ENCODE data around the gene RNF225.

RNF225 gene

DNA sequence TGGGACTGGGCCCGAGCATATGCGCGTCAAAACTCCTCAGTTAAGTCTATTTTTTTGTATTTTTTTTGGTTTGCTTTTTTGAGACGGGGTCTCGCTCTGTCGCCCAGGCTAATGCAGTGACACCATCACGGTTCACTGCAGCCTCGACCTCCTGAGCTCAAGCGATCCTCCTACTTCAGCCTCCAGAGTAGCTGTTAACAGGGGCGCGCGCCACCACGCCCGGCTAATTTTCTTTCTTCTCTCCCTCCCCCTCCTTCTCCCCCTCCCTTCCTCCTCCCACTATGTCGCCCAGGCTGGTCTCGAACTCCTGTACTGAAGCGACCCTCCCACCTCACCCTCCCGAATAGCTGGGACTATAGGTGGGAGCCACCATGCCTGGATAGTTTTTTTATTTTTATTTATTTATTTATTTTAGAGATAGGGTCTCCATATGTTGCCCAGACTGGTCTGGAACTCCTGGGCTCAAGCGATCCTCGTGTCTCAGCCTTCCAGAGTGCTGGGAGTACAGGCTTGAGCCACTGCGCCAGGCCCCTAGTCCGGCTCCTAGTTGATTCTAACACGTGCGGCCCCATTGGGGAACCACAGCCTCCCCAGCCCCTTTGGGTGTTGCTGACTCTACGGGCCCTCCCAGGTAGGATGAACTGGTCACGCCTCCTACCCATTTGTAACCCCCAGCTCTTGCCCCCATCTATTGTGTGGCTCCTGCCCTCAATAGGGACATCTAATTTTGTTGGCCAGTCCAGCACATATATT lies 13.8 kb upstream of the RNF225 start:
- H3K4me1 ChIP-seq (ENCODE audit: control insufficient read depth in 1 of 2, insufficient read depth in 2 of 2, low read length in 2 of 2), result peaks cover 12 to 38% of the 10 kb centered on the region in 2 donors
- peaks cover 0 to under 1% of the 10 kb centered on the region in 2 donors for H3K36me3 ChIP-seq (ENCODE audit: control insufficient read depth in 1 of 2, insufficient read depth in 2 of 2, low read length in 2 of 2)
- H3K27ac ChIP-seq (ENCODE audit: low read length), result peak overlapping the region; percentile 77
- H3K9me3 ChIP-seq (ENCODE audit: control insufficient read depth in 1 of 2, low read length in 2 of 2), result no peaks in the 10 kb centered on the region
- H3K27me3 ChIP-seq (ENCODE audit: low read depth, low read length), result no peaks in the 10 kb centered on the region
- H3K4me3 ChIP-seq (ENCODE audit: low read depth in 1 of 2, low read length in 2 of 2), result peak overlapping the region; percentile 69 to 77

DNA sequence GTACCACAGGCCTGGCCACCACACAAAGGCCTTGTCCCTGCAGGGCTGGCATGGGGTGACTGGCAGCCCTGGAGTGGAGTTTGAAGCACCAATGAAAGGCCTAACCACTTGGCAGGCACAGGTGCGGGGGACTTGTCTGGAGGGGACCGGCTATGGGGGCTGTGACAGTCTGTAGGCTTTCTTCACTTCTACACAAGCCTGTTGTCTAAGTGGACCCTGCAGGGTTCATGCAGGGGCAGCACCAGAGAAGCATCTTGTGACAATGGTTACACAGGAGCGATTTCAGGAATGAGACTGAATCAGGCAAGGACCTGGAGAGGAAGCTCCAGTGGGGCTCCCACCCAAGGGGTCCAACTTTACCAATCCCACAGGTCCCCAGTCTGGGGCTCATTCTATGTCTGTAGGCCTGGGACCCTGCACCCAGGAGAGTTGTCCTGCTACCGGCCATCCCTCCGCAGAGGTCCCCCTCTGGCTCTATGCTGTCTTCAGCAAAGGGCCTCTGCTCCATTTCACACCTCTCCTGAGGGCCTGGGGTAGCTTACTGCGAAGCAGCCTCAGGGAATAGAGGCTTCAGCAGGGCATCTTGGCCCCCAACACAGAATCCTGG lies 12.4 kb upstream of the RNF225 start:
- no peak overlapping the region for H3K27ac ChIP-seq (ENCODE audit: low read length)
- H3K4me3 ChIP-seq (ENCODE audit: low read depth in 1 of 2, low read length in 2 of 2), result no peak overlapping the region
- H3K4me1 ChIP-seq (ENCODE audit: control insufficient read depth in 1 of 2, insufficient read depth in 2 of 2, low read length in 2 of 2), result peaks cover 12 to 45% of the 10 kb centered on the region in 2 donors
- peaks cover 0 to 3% of the 10 kb centered on the region in 2 donors for H3K36me3 ChIP-seq (ENCODE audit: control insufficient read depth in 1 of 2, insufficient read depth in 2 of 2, low read length in 2 of 2)
- H3K27me3 ChIP-seq (ENCODE audit: low read depth, low read length), result no peaks in the 10 kb centered on the region
- no peaks in the 10 kb centered on the region for H3K9me3 ChIP-seq (ENCODE audit: control insufficient read depth in 1 of 2, low read length in 2 of 2)

DNA sequence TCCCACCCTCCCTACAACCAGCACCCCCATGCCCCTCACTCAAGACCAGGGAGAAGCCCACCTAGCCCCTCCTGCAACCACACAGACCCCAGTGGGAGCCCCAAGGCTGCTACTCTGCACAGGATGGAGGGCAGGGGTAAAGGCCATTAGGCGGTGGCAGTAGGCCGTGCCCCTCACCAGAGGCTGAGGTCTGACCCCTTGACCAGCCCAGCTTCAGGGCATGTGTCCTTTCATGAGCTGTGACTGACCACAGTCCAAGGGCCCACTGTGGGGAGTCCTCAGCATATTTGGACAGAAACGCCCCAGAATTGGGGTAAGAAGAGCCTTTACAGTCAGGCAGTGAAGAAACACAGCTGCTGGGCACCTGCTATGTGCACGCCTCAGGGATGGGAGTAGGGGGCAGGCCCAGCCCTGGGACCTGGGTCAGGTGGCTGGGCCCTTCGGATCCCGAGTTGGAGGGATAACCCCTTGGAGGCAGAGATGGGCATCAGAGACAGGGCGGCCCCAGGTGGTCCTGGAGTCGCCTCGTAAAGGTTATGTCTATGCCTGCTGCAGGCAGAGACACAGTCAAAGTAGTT lies 10.1 kb upstream of the RNF225 start:
- H3K4me3 ChIP-seq (ENCODE audit: low read depth in 1 of 2, low read length in 2 of 2), result peak overlapping the region; percentile 87 to 98
- H3K27me3 ChIP-seq (ENCODE audit: low read depth, low read length), result no peaks in the 10 kb centered on the region
- H3K36me3 ChIP-seq (ENCODE audit: control insufficient read depth in 1 of 2, insufficient read depth in 2 of 2, low read length in 2 of 2), result peaks cover 5 to 9% of the 10 kb centered on the region in 2 donors
- H3K9me3 ChIP-seq (ENCODE audit: control insufficient read depth in 1 of 2, low read length in 2 of 2), result no peaks in the 10 kb centered on the region
- H3K4me1 ChIP-seq (ENCODE audit: control insufficient read depth in 1 of 2, insufficient read depth in 2 of 2, low read length in 2 of 2), result peaks cover 9 to 36% of the 10 kb centered on the region in 2 donors
- H3K27ac ChIP-seq (ENCODE audit: low read length), result peak overlapping the region; percentile 98

DNA sequence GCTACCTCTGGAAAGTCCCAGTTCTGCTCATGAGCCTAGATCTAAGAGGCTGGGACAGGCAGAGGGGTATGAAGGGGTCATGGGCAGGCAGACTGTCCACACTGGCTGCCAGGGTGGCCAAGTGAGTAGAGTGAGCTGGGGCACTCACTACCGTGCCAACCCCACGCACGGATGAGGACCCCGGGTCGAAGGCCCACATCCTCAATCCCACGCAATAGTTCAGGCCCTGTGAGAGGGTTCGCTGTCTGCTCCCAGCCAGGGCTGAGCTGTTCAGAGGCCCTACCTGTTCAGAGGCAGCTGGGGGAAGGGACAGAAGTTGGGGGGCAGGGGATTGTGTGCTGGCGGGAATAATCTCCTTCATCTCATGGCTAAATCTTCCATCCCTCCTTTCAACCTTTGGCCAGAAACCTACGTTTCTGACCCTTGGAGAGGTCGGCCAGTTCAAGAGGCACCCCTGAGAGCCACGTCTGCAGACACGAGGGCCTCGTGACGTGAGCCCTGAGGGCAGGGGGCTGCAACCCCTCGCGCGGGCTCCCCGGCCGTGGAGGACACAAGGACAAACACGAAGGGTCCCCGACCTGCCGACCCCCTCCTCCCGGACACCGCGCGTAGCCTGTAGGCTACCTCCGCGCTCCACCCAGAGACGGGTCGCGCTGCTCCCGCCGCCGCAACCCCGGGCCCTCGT lies 9.4 kb upstream of the RNF225 start:
- H3K9me3 ChIP-seq (ENCODE audit: control insufficient read depth in 1 of 2, low read length in 2 of 2), result no peaks in the 10 kb centered on the region
- H3K27ac ChIP-seq (ENCODE audit: low read length), result peak overlapping the region; percentile 98
- no peaks in the 10 kb centered on the region for H3K27me3 ChIP-seq (ENCODE audit: low read depth, low read length)
- peak overlapping the region; percentile 87 to 98 for H3K4me3 ChIP-seq (ENCODE audit: low read depth in 1 of 2, low read length in 2 of 2)
- peaks cover 9 to 35% of the 10 kb centered on the region in 2 donors for H3K4me1 ChIP-seq (ENCODE audit: control insufficient read depth in 1 of 2, insufficient read depth in 2 of 2, low read length in 2 of 2)
- H3K36me3 ChIP-seq (ENCODE audit: control insufficient read depth in 1 of 2, insufficient read depth in 2 of 2, low read length in 2 of 2), result peaks cover 9 to 12% of the 10 kb centered on the region in 2 donors

DNA sequence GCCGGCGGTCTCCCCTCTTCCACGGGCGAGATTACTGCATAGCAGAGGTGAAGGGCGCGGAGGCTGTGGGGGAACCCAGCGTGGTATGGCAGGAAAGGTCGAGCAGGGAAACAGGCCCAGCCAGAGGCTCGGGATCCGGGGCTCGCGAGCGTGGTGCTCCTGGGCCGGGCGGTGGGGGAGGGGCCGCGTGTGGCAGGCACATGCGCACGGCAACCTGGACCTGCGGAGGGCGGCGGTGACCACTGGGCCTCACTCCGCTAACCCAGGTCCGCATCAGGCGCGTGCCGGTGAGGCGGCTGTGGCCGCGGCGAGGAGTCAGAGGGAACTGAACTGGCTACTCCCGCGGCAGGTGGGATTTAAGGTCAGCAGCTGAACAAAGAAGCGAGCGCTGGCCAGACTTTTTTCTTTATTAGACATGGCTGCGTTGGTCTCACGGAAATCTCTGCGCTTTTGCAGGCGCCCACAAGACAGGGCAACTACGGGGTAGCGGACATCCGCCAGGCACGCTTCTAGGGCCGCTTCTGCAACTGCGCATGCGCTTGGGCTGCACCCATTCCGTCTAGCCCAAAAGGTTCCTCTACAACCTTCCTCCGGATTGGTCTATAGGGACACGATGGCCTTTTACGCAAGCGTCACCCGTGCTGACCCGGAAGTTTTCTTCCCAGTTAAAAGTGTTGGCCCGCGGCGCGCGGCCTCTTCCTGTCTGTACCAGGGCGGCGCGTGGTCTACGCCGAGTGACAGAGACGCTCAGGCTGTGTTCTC lies 8.7 kb upstream of the RNF225 start, which contains the start of gene RPS5:
Gene RPS5, plus strand, starts transcription at position 694 of the 762 bp plus-strand sequence. CDS start 869 bp downstream, outside the sequence.
- H3K36me3 ChIP-seq (ENCODE audit: control insufficient read depth in 1 of 2, insufficient read depth in 2 of 2, low read length in 2 of 2), result peaks cover 9 to 12% of the 10 kb centered on the region in 2 donors
- H3K4me3 ChIP-seq (ENCODE audit: low read depth in 1 of 2, low read length in 2 of 2), result peak within 1 kb of the TSS; percentile 87 to 98
- H3K4me1 ChIP-seq (ENCODE audit: control insufficient read depth in 1 of 2, insufficient read depth in 2 of 2, low read length in 2 of 2), result peaks cover 9 to 31% of the 10 kb centered on the region in 2 donors
- no peaks in the 10 kb centered on the region for H3K27me3 ChIP-seq (ENCODE audit: low read depth, low read length)
- no peaks in the 10 kb centered on the region for H3K9me3 ChIP-seq (ENCODE audit: control insufficient read depth in 1 of 2, low read length in 2 of 2)
- H3K27ac ChIP-seq (ENCODE audit: low read length), result peak within 1 kb of the TSS; percentile 98

DNA sequence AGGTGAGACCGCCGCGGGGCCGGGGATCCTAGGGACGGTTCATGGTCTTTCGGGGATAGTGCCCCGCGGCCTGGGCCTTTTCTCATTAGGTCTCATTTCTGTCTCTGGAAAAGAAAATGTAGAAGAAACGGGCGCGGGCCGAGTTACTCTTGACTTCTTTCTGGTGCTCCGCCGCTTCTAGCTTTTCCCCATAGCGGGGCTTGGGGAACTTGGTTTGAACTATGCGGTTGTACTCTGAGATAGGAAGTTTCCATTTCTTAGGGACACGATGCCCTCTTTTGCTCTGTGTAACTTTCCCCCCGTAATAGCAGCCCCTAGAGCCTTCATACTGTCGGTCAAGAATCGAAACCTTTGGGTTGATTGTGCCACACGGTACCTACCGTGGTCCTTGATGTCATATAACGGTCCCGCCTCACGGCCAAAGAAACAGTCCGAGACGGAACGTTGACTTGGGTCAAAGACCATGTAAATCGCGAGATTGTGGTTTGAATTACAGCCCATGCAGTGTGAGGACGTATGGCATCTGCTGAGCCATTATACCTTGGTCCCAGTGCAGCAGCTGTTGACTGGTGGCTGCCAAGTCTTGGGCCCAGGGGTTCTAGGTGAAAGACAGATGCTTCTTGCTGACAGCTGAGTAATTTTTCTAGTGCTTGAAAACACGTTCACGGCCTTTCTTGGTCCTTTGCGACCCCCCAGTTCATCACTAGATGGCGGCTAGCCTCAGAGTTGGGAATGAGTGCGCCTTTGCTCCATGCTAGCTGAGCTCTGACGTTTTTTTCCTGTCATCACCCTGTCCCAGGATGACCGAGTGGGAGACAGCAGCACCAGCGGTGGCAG lies 7.9 kb upstream of the RNF225 start:
- Histone ChIP-seq H3K4me1 (ENCODE audit: control insufficient read depth in 1 of 2, insufficient read depth in 2 of 2, low read length in 2 of 2) (peaks cover 5 to 25% of the 10 kb centered on the region in 2 donors), H3K27me3 (ENCODE audit: low read depth, low read length) (no peaks in the 10 kb centered on the region), H3K4me3 (ENCODE audit: low read depth in 1 of 2, low read length in 2 of 2) (peak overlapping the region; percentile 87 to 98), H3K9me3 (ENCODE audit: control insufficient read depth in 1 of 2, low read length in 2 of 2) (no peaks in the 10 kb centered on the region), H3K36me3 (ENCODE audit: control insufficient read depth in 1 of 2, insufficient read depth in 2 of 2, low read length in 2 of 2) (peaks cover 9 to 14% of the 10 kb centered on the region in 2 donors), H3K27ac (ENCODE audit: low read length) (peak overlapping the region; percentile 98)

DNA sequence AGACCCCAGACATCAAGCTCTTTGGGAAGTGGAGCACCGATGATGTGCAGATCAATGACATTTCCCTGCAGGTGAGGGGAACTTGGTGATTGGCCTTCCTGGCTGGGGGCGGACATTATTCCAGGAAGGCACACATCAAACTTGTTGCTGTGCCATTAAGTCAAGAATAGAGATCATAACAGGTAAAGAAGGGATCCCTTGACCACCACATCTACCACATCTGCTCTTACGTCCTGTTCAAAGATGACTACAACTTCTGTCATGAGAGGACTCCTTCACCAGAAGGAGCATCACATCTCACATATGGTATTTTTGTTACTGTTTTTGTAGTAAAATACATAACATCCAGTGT lies 7.3 kb upstream of the RNF225 start:
- no peaks in the 10 kb centered on the region for H3K27me3 ChIP-seq (ENCODE audit: low read depth, low read length)
- H3K4me3 ChIP-seq (ENCODE audit: low read depth in 1 of 2, low read length in 2 of 2), result peak overlapping the region; percentile 87 to 98
- H3K27ac ChIP-seq (ENCODE audit: low read length), result no peak overlapping the region
- peaks cover 5 to 25% of the 10 kb centered on the region in 2 donors for H3K4me1 ChIP-seq (ENCODE audit: control insufficient read depth in 1 of 2, insufficient read depth in 2 of 2, low read length in 2 of 2)
- H3K9me3 ChIP-seq (ENCODE audit: control insufficient read depth in 1 of 2, low read length in 2 of 2), result no peaks in the 10 kb centered on the region
- peaks cover 15 to 20% of the 10 kb centered on the region in 2 donors for H3K36me3 ChIP-seq (ENCODE audit: control insufficient read depth in 1 of 2, insufficient read depth in 2 of 2, low read length in 2 of 2)

DNA sequence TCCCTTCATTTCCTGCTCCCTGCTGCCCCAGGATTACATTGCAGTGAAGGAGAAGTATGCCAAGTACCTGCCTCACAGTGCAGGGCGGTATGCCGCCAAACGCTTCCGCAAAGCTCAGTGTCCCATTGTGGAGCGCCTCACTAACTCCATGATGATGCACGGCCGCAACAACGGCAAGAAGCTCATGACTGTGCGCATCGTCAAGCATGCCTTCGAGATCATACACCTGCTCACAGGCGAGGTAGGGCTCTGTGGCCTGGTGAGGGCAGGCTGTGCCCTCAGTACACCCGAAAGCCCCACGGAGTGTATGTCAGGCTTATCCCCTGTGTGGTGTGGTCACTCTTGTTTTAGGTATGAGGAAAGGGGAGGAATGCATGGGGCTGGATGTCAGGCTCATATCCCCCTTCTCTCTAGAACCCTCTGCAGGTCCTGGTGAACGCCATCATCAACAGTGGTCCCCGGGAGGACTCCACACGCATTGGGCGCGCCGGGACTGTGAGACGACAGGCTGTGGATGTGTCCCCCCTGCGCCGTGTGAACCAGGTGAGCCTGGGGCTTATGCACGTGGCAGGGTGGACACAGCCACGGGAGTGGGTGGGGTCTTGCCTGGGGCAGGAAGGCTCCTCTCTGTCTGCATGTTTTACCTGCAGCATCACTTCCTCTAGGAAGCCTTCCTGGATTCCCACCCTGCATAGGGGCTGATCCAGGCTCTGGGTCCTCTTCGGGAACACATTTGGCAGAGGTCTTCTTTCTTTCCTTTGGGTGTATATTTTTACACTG lies 2.3 kb upstream of the RNF225 start:
- Histone ChIP-seq H3K27ac (ENCODE audit: low read length) (no peak overlapping the region), H3K4me3 (ENCODE audit: low read depth in 1 of 2, low read length in 2 of 2) (no peak overlapping the region), H3K27me3 (ENCODE audit: low read depth, low read length) (peaks cover 20% of the 10 kb centered on the region), H3K9me3 (ENCODE audit: control insufficient read depth in 1 of 2, low read length in 2 of 2) (no peaks in the 10 kb centered on the region), H3K4me1 (ENCODE audit: control insufficient read depth in 1 of 2, insufficient read depth in 2 of 2, low read length in 2 of 2) (peaks cover 0 to 6% of the 10 kb centered on the region in 2 donors), H3K36me3 (ENCODE audit: control insufficient read depth in 1 of 2, insufficient read depth in 2 of 2, low read length in 2 of 2) (peaks cover 35 to 38% of the 10 kb centered on the region in 2 donors)

DNA sequence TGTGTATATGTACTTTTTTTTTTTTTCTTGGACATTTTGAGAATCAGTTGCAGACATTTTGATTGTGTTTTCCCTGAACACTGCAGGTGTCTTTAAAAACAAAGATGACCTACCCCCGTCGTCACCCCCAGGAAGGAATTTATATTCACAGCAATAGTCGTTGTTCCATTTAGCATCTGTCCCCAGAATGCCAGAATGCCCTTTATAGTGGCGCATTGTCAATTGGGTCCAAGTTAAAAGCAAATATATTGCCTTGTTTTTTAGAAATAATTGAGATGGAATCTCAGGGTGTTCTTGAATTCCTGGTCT lies 1.8 kb upstream of the RNF225 start:
- Histone ChIP-seq H3K27ac (ENCODE audit: low read length) (no peak overlapping the region), H3K36me3 (ENCODE audit: control insufficient read depth in 1 of 2, insufficient read depth in 2 of 2, low read length in 2 of 2) (peaks cover 35 to 38% of the 10 kb centered on the region in 2 donors)

More for the DNA sequence above, 1.8 kb upstream of the RNF225 start:
- Histone ChIP-seq H3K9me3 (ENCODE audit: control insufficient read depth in 1 of 2, low read length in 2 of 2) (no peaks in the 10 kb centered on the region), H3K4me1 (ENCODE audit: control insufficient read depth in 1 of 2, insufficient read depth in 2 of 2, low read length in 2 of 2) (peaks cover 0 to 3% of the 10 kb centered on the region in 2 donors), H3K4me3 (ENCODE audit: low read depth in 1 of 2, low read length in 2 of 2) (no peak overlapping the region), H3K27me3 (ENCODE audit: low read depth, low read length) (peaks cover 20% of the 10 kb centered on the region)

All from muscle layer of duodenum (tissue), 2 donors.